22Rv1 (cell line): ENCODE data around the gene BSND.

ENCODE experiments used
- CTCF ChIP-seq: fragments of 450-650 bp; IDR thresholded peaks from 2 replicates; pipeline ENCODE4 v1.5.1; 2017; ENCODE audit warnings: mild to moderate bottlenecking
- ZFX ChIP-seq: fragments of 450-650 bp; IDR thresholded peaks from 2 replicates; pipeline ENCODE4 v1.6.1; 2017; ENCODE audit warnings: antibody characterized with exemption, borderline replicate concordance

- TF ChIP-seq CTCF (no peak), ZFX (no peak)
Observed at GRCh38 chr1:54962612-54963395, 35.9 kb upstream of the BSND start.
